GM12892 (cell line): ENCODE data around the gene IMMP2L.

Source experiments
- DNase-seq: peaks from one replicate; pipeline ENCODE4 v3.0.0; 2011; ENCODE audit not compliant: insufficient read length
- FAIRE-seq: peaks from 2 replicates; lab custom pipeline; 2011; peaks lifted over from hg19 to GRCh38; lab: Jason Lieb, UNC
- POLR2A ChIP-seq: IDR thresholded peaks from 2 replicates; pipeline ENCODE4 v1.6.1; 2011; ENCODE audit warnings: low read depth, low read length, control low read depth
- POLR2AphosphoS5 ChIP-seq: IDR thresholded peaks from 2 replicates; pipeline ENCODE4 v1.6.1; 2011; ENCODE audit warnings: low read depth, low read length, control low read depth
- TAF1 ChIP-seq: IDR thresholded peaks from 2 replicates; pipeline ENCODE4 v1.6.1; 2011; ENCODE audit warnings: low read depth, mild to moderate bottlenecking, control low read depth, low read length, borderline replicate concordance

The IMMP2L gene

DNA sequence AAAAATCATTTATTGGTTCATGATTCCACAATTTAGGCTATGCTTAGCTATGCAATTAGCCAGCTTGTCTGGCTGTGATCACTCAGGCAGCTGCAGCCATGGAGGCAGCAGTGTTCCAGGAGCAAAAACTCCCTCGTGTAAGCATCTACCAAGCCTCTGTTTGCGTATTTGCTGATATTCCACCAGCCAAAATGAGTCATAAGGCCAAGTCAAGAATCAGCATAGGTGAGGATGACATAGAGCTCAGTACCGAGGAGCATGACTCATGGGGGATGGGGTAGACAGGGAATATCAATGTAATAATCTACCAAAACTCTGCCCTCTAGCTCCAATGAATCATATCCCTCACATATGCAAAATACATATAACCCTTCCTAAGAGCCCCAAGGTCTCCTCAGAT is 63.3 kb downstream of the IMMP2L start:
- DNase-seq (no peak), FAIRE-seq (no peak)
- TF ChIP-seq POLR2A: no peak
- TF ChIP-seq TAF1: no peak
- TF ChIP-seq POLR2AphosphoS5: no peak

DNA sequence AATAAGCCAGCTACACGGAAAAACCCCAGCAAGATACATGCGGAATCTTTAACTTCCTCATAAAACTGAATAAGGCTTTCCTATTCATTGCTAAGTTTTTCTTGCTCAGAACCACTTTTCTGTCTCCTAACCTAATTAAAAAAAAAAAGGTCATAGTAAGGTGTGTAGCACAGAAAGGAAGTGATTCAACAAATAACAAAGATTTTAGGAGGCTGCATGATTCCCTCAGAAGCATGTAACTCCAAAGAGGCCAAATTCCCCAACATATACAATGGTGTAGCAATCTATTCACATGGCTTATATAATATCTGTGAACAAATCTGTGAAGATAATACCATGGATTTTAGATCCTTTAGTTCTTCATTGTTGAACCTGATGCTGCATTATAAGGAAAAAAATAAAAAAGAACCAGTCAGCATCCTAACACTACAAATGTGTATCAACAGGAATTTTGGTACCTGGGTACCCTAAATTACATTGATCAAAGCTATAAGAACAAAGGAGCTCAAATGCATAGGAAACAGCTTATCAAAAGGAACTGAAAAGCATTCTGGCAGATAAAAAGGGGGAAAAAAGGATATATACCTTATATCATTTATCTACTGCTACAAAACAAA is 63.8 kb downstream of the IMMP2L start:
- TF ChIP-seq TAF1 (no peak), POLR2AphosphoS5 (no peak), POLR2A (no peak)
- no peak for DNase-seq
- FAIRE-seq: no peak

DNA sequence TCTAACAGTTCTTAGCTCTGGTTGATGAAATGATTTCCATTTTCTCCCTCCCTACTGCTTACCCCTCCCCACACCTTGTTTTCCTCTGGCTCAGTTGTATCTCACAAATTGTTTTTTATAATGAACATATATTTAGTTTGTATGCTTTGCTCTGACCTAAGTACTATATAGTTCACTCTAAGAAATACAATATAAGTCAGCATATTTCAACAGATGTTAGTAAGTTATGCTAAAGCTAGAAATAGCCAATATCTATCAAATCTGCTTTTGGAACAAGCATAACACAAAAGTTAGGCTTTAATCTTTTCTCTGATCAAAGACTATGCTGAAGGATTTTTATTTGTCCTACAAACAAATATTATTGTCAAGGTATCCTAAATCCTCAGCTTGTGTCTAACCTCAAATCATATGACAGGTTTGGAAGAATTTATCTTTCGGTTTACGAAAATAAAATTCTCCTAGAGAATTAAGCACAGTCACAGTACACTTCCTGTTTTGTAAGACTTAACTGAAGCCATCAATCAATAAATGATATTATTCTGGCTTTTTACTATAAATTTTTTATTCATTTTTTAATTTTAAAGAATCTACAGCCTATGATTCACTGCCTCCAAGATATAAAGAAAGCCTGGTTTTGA is 67.0 kb downstream of the IMMP2L start:
- TF ChIP-seq POLR2AphosphoS5 (no peak), TAF1 (no peak), POLR2A (no peak)
- no peak for DNase-seq
- no peak for FAIRE-seq

DNA sequence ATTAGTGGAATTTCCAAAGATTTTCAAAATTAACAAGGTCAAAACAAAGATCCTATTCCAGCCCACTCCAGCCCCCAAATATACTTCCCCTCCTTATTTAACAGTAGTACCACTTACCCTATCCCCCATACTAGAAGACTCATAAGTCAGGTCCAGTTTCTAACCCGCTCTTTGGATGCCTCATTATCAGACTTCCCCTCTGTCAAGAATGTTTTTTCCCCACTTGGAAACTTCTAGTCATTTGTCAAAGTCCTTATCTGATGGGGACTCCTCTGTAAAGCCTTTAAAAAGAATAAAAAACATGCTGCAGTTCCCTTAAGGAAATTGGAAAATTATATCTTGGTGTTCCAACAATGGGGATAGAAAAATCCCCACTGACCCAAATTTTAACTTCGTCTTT is 70.1 kb downstream of the IMMP2L start:
- FAIRE-seq (no peak), DNase-seq (no peak)
- TF ChIP-seq TAF1: no peak
- TF ChIP-seq POLR2A: no peak
- no peak for TF ChIP-seq POLR2AphosphoS5

DNA sequence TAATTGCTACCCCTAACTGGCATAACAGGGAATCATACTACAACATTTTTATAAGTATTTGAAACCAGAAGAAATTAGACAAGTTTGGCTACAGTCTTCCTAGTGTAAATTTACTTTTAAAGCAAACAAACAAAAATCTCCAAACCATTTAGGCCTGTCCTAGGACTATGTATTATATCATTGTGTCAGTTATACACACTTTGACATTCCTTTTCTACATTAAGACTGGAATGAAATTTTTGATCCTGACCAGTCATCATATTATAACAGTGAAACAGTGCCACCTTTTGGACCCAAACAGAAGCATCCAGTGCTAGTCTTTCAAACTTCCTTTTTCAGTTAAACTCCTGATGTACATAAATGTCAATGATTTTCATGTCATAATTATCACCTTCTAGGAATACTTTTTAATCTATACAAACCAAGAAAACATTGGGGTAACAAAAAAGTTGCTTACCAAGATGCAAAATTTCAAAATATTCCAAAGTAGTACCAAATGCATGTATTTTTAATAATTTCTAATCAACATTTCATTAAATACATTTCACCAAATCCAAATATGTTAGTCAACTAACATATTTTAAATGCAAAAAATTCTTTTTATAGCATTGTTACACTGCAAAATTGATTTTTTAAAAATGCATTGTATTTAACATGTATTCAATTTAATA is 75.7 kb downstream of the IMMP2L start:
- TF ChIP-seq POLR2AphosphoS5: no peak
- no peak for TF ChIP-seq POLR2A
- no peak for TF ChIP-seq TAF1
- FAIRE-seq (peak; percentile 82), DNase-seq (no peak)

DNA sequence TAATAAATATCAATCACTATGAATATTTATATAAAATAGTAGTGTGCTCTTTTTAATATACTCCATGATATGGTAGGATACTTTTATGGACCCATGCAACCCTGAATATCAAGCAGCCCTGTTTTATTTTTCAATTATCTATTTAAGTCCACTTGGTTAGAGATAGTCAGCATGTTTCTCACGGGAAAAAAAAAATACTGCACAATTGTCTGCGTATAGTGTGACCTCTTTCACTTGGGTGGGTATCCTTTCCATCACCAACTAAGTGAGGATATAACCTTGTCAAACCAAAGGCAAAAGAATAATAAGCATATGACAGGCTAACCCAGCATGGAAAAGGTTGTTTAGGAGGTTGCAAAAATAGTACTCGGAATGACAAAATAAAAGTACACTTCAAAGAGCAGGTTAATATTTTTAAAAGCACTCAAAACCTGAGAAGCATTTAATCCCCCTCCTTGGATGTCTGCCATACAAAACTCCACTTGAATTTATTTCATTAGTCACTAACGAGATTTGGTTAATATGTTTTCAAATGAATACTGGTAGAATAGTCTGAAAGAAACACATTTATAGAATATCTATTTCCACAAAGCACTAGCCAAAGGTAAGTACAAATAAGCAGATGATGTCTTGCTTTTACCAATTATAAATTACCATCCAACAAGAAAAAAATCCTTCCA is 76.5 kb downstream of the IMMP2L start:
- DNase-seq (no peak), FAIRE-seq (no peak)
- TF ChIP-seq TAF1: no peak

DNA sequence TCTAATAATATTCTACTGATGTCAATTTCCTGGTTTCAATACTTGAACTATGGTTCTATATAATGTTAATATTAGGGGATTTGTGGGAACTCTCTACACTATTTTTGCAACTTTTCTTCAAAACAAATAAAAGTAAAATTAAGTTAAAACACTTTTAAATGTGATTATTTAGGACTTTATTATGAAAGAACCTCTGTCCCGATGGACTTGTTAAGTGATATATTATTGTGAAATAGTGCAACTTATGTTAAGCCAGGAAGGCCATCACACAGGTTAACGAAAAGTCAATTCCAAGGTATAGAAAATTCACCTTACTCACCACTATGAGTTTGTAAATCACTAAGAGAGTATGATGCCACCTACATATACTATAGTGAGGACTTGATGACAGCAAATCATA is 79.2 kb downstream of the IMMP2L start:
- TF ChIP-seq POLR2AphosphoS5 (no peak), POLR2A (no peak), TAF1 (no peak)
- DNase-seq (no peak), FAIRE-seq (no peak)

DNA sequence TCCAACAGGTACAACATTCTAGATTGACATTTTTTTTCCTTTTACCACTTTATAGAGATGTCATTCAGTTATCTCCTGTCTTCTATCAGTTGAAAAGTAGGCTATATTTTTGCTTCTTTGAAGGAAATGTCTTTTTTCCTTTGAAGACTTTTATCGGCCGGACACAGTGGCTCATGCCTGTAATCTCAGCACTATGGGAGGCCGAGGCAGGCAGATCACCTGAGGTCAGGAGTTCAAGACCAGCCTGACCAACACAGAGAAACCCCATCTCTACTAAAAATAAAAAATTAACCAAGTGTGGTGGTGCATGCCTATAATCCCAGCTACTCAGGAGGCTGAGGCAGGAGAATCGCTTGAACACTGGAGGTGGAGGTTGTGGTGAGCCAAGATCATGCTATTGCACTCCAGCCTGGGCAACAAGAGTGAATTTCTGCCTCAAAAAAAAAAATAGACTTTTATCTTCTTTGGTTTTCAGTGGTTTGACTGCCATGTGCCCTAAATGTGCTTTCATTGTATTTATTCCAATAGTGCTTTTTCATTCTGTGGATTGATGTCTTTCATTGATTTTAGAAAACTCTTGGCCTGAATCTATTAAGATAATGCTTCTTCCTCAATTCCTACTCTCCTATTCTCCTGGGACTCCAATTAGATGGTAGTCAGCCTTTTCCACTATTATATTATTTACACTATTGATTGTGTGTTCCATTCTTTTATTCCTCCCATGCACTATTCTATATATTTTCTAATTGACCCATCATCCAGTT is 84.6 kb downstream of the IMMP2L start:
- TF ChIP-seq POLR2AphosphoS5 (no peak), POLR2A (no peak), TAF1 (no peak)
- no peak for FAIRE-seq
- no peak for DNase-seq

DNA sequence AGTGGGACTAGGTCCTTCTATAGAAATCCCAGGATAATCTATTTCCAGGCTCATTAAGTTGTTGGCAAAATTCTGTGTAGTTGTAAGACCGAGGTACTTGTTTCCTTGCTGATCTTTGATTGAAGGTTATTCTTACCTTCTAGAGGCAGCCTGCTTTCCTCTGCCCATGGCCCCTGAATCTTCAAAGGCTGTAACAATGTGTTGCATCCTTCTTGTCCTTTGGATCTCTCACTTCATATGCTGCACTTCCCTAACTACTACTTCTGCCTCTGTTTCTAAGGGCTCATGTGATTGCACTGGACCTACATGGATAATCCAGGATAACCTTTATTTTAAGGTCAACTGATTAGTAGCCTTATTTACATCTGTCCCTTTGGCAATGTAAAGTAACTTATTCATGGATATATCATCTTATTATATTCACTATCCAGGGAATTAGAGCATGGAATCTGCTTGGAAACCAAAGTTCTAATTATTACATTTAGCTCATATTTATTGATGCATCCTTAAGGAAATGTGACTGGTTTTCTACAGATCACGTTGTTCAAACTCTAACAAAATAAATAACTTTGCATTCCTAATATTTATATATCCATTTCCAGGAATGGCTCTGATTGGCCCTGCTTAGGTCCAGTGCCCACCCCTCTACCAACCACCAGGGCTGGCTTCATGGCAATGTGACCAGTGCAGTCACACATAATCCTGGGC is 85.6 kb downstream of the IMMP2L start:
- FAIRE-seq (no peak), DNase-seq (no peak)
- TF ChIP-seq POLR2AphosphoS5: no peak
- no peak for TF ChIP-seq POLR2A
- TF ChIP-seq TAF1: no peak

DNA sequence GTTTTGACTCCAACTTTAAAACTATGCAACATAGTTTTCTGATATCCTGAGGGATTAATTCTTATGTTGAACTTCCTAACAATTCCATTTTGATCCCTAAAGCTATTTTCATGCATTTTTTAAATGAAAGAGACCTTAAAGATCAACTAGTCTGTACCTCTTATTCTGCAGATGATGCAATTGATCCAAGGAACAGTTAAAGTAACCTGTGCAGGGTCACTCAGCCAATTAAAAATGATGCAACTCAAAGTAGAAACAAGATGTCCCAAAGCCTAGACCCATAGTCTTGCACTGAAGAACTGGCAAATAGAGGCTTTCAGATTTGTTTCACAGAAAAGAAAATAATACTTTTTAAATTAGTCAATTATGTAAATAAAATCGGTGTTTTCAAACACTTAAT is 86.3 kb downstream of the IMMP2L start:
- TF ChIP-seq TAF1: no peak
- no peak for TF ChIP-seq POLR2AphosphoS5
- TF ChIP-seq POLR2A: no peak
- FAIRE-seq: no peak
- no peak for DNase-seq

DNA sequence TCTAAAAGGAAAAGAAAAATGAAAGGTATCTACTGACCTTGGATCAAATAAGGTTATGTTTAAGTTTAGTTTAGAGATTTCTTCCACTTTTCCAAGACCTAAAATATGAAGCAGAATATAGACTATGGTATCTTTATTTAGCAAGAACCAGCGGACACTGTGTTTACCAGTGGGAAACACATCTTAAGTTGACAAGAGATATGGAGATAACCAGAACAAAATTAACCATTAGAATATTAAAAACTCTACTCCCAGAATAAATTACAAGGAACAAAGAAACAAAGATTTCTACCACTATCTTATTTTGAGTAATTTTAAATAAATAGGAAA is 86.9 kb downstream of the IMMP2L start:
- no peak for TF ChIP-seq TAF1
- no peak for TF ChIP-seq POLR2AphosphoS5
- TF ChIP-seq POLR2A: no peak
- FAIRE-seq: no peak
- no peak for DNase-seq
